BJ (cell line): ENCODE data around the gene PGC. TPM values are rescaled to one million over a fixed set of nuclear protein-coding genes. Genes with fewer than 3 reads are reported as not detected.

Experiments used
- CTCF ChIA-PET: fragments of 350-600 bp; formaldehyde crosslinking; extraction: SDS; loops from one replicate; lab custom pipeline; 2021; ENCODE audit warnings: antibody characterized with exemption, inconsistent platforms; lab: Yijun Ruan, JAX
- POLR2A ChIA-PET: fragments of 300-600 bp; sonication (Branson Sonifier 250); formaldehyde crosslinking; extraction: SDS; loops from one replicate; lab custom pipeline; 2021; ENCODE audit warnings: antibody characterized with exemption; lab: Charles Lee
- DNase-seq: peaks from one replicate; pipeline ENCODE4 v3.0.0-alpha.2; 2011; ENCODE audit warnings: low read depth
- H3K27me3 ChIP-seq: 2 replicates; pipeline ENCODE4 v1.6.0; 2011; ENCODE audit warnings: low read length; ENCODE audit not compliant: control insufficient read depth, insufficient read depth
- H3K36me3 ChIP-seq: 2 replicates; pipeline ENCODE4 v1.5.1; 2011; ENCODE audit warnings: low read length; ENCODE audit not compliant: control insufficient read depth, insufficient read depth
- H3K4me3 ChIP-seq: 2 replicates; pipeline ENCODE4 v1.5.1; 2011; ENCODE audit warnings: low read depth, mild to moderate bottlenecking, control low read depth, low read length
- CTCF ChIP-seq: IDR thresholded peaks from 2 replicates; pipeline ENCODE4 v1.5.1; 2011; ENCODE audit warnings: low read depth, mild to moderate bottlenecking, control low read depth, inconsistent platforms, low read length, moderate library complexity; ENCODE audit not compliant: insufficient read depth
- polyA plus RNA-seq: library from polyadenylated mRNA; depleted of rRNA; stranded (reverse); fragments of >200 nt; gene quantifications from 2 replicates; pipeline ENCODE4 v1.2.3, GENCODE V29; 2011

The PGC gene
- polyA plus RNA-seq, 1 experiment = not detected

DNA sequence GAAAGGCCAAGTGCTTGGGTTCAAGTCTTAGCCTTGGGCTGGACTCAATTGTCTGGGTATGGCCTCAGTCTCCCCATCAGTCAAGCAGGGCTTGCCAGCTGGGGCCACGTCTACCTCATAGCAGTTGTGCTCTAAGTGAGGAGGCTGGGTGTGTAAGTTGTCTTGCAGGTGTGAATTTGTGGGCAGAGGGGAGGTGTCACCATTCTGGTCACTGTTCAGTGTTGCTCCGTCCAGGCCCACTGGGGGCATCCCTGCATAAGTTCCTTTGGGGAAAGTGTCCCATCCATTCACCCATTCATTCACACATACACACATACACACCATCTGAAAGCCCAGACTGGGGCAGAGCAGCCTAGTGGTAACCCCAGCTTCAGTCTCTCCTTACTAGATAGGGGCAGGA lies 48.1 kb downstream of the PGC start:
- POLR2A ChIA-PET = no interaction called here
- CTCF ChIA-PET = interaction anchor here (0.7 to 2.1 kb wide), 4 partner anchors 10 to 179 kb away, joined by 3 to 4 read pairs (median 4); no protein-coding TSS in a partner anchor

GRCh38 chr6:41697861-41698781 lies 49.1 kb downstream of the PGC start:
- Histone ChIP-seq H3K4me3 (no peak overlapping the region), H3K27me3 (no peaks in the 10 kb centered on the region), H3K36me3 (no peaks in the 10 kb centered on the region; the same call in 1 of the 2 replicates)
- DNase-seq = peak; percentile 89
- POLR2A ChIA-PET = interaction anchor here (0.6 to 0.7 kb wide), 2 partner anchors 88 to 104 kb away, joined by 3 to 5 read pairs; no protein-coding TSS in a partner anchor
- CTCF ChIA-PET = interaction anchor here (0.8 to 4.7 kb wide), 8 partner anchors 9 to 330 kb away, joined by 3 to 26 read pairs (median 4); no protein-coding TSS in a partner anchor
- TF ChIP-seq CTCF = no peak

More for the DNA sequence above, 48.1 kb downstream of the PGC start:
- no peak overlapping the region for H3K4me3 ChIP-seq
- no peaks in the 10 kb centered on the region for H3K27me3 ChIP-seq
- no peaks in the 10 kb centered on the region; the same call in 1 of the 2 replicates for H3K36me3 ChIP-seq
- TF ChIP-seq CTCF = no peak
- no peak for DNase-seq

- DNase-seq = no peak
- no peaks in the 10 kb centered on the region; the same call in 1 of the 2 replicates for H3K36me3 ChIP-seq
- TF ChIP-seq CTCF = no peak
- CTCF ChIA-PET = interaction anchor here (1.5 to 4.7 kb wide), 2 partner anchors 11 to 13 kb away, joined by 3 to 26 read pairs; no protein-coding TSS in a partner anchor
- H3K4me3 ChIP-seq = no peak overlapping the region
- no peaks in the 10 kb centered on the region for H3K27me3 ChIP-seq
- POLR2A ChIA-PET = no interaction called here
Observed at GRCh38 chr6:41696788-41697187, 50.4 kb downstream of the PGC start.

GRCh38 chr6:41695825-41696224 lies 51.4 kb downstream of the PGC start:
- Histone ChIP-seq H3K36me3 (no peaks in the 10 kb centered on the region), H3K4me3 (no peak overlapping the region), H3K27me3 (no peaks in the 10 kb centered on the region)
- ChIA-PET POLR2A (no interaction called here), CTCF (interaction anchor here (1.0 to 4.7 kb wide), 6 partner anchors 10 to 327 kb away, joined by 3 to 26 read pairs (median 6); no protein-coding TSS in a partner anchor)
- TF ChIP-seq CTCF = no peak
- no peak for DNase-seq
